GM21717 (cell line): ENCODE measurements around the gene GNPTAB.
A peak's percentile ranks its signal among the peaks of the same experiment; 100 is the strongest.
"Not testable (repeated sequence)": the region's sequence is repeated elsewhere in the genome, so short reads cannot be mapped to it uniquely, and the experiment has no call there.

Experiments
- ATAC-seq: cut with Tn5 transposase; IDR thresholded peaks from one replicate; pipeline ENCODE4 v1.9.1; 2021; ENCODE audit warnings: mild to moderate bottlenecking, moderate library complexity; ENCODE audit not compliant: unreplicated experiment

Gene GNPTAB

DNA sequence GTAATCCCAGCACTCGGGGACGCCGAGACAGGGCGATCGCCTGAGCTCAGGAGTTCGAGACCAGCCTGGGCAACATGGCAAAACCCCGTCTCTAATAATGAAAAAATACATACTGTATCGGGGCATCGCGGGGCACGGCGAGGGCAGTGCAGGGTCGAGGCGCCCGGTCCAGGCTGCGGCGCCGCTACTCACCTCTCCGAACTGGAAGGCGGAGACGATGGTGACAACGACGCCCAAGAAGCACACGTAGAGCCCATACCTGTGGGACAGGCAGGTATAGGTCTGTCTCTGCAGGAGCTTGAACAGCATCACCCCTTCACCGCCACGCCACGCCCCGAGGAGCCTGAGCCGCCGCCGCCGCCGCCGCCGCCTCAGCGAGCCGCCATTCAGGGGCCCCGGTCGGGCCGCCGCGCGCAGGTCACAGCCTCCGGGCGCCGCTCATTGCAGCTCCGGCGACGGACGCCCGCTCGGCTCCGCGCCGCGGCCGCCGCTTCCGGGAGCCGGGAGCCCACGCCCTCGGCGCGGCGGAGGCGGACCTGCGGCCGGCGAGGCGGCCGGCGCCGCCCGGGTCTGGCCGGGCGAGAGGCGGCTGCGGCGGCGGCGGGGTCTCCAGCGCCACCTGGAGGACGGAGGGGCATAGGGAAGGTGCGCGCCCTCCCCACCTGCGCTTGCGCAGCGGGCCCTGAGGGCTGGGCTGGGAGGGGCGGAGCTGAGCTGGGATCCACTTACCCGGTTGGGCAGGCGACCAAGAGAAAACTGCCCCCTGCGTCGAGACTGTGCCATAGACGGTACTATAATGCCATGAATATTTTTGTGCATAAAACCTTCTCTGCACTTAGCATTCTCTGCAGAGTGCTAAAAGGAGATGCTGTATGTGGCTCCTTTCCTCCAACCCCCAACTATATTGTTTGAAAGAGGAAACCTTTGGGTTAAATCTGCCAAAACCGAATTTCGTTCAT lies at the start of gene GNPTAB:
Gene GNPTAB (minus strand): TSS at position 593 of the 959 bp plus-strand sequence. CDS start 284 bp downstream, at position 309.
- ATAC-seq = peak; percentile 92

DNA sequence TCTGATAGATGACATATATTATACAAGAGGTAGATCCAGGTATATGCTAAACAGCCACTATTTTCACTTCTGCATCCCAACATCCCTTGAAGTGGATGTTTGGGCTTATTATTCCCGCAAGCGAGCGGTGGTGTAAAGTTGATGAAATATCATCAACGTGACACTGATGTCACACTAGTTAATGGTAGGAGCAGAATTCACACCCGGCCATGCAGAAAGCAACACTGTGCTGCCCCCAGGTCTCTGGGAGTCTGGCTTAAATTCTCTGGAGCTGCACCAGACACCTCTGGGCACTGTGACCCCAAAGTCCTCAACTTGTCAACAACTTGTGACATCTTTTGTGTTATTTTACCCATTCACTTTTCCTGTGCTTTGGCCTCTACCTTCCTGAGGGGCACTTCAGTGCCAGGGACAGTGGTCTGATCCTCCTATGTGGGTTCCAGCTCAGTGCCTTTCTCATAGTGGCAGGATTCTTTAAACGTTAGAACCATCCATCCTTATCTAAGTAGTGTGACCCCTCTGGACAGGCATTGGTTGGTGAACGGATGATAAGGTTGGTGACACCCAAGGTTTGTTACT lies 47.6 kb upstream of the GNPTAB start:
- no peak for ATAC-seq

DNA sequence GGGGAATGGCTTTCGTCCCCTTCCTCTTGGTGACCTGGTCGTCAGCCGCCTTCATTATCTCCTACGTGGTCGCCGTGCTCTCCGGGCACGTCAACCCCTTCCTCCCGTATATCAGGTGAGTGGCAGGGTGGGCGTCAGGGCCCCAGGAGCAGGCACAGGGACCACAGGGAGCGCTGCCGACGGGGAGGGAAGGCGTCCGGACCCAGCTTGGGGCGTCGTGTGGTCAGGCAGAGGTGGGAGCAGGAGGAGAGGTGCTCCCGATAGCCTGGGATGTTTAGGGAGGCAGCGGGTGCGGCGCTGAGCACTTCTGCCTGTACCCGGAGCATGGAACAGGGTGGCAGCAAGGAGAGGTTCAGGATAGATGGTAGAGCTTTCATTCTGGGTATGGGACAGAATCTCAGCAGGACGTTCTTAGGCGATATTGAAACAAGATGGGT lies 47.1 kb upstream of the GNPTAB start:
- ATAC-seq = no peak

DNA sequence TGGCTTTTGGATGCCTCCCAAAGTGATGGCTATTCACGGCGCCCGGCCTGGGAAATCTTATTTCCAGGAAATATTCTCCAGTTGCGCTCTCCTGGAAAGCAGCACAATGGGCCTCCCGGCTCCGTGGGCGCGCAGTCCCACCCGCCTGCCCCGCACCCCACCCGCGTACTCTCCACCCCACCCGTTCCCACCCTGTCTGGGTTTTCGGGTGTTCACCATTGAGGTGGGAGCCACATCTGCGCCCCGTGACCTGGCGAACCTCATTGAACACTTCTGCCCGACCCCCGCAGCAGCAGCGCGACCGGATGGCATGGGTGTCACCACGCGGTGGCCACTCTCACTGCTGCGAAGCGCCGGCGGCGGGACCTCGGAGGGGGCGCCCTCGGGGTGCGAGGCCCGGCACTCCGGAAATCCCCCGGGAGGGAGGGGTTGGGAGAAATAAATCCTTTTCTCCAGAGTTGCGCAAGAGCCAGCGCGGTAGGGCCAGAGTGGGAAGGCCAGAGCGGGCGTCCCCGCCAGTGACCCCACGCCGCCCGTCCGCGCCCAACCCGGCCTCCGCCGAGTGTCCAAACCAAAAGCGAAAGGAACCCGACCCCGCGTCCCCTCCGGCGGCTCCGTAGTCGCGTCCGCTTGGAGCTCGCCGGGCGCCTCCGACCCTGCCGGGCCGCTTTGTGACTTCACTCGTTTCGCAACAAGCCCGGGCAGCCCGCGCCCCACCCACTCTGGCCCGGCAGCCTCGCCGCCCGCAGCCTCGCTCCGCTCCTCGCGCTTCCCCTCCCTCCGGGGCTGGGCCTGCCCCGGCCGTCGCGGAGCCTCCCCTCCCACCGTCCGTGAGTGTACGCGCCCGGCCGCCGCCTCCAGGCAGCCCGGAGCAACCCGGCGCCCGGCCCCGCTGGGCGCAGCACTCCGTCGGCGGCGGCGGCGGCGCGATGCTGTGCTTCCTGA lies 46.4 kb upstream of the GNPTAB start, which contains the start of gene DRAM1:
Gene DRAM1 (plus strand): TSS at position 720 of the 945 bp plus-strand sequence. CDS start 210 bp downstream, at position 930.
- ATAC-seq = peak; percentile 88

DNA sequence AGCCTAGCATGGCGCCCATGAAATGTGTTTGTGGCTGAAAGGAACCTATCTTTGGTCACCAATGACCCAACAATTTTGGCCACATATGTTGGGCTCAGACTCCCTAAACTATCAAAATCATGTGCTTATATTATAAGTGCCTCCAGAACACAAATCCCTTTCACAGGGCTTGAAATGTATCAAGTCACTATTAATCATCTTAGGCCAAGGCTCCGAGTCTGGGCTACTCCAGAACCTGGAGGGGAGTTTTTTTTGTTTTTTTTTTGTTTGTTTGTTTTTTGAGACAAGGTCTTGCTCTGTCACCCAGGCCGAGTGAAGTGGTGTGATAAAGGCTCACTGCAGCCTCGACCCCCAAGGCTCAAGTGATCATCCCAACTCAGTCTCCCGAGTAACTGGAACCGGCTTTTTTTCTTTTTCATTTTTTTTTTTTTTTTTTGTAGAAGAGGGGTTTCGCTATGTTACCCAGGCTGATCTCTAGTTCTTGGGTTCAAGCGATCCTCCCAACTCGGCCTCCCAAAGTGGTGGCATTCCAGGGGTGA lies 45.6 kb upstream of the GNPTAB start:
- no peak for ATAC-seq

DNA sequence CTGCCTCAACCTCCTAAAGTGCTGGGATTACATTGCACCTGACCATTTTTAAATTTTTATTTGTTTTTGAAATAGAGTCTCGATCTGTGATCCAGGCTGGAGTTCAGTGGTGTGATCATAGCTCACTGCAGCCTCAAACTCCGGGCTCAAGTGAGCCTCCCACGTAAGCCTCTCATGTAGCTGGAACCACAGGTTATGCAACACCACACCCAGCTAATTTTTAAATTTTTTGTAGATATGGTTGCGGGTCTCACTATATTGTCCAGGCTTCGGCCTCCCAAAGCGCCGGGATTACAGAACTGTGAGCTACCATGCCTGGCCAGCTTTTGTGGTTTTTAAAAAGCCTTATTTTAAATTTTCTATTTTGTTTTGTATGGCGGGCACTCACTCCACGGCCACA lies 44.4 kb upstream of the GNPTAB start:
- ATAC-seq = no peak

DNA sequence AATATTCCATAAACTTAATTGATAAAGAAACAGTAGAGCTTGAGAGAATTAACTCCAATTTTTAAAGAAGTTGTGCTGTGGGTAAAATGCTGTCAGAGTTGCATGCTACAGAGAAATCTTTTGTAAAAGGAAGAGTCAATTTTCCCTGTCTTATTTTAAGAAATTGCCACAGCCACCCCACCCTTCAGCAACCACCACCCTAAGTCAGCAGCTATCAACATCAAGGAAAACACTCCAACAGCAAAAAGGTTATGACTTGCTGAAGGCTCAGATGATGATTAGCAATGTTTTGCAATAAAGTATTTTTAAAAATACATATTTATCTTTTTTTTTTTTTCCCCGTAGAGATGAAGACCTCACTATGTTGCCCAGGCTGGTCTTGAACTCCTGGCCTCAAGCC lies 40.2 kb upstream of the GNPTAB start:
- no peak for ATAC-seq

DNA sequence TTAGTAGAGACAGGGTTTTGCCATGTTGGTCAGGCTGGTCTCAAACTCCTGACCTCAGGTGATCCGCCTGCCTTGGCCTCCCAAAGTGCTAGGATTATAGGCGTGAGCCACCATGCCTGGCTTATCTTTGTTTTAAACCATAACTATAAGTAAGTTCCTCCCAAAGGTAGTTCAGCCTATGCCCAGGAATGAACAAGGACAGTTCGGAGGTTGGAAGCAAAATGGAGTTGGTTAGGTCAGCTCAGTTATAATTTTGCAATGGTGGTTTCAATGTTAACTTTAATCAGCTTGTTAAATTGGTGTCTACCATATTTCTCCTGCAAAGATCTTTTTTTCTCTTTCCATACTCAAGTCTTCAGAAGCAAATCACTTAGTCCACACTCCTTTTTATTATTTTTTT lies 36.9 kb upstream of the GNPTAB start:
- ATAC-seq = not testable (repeated sequence)

DNA sequence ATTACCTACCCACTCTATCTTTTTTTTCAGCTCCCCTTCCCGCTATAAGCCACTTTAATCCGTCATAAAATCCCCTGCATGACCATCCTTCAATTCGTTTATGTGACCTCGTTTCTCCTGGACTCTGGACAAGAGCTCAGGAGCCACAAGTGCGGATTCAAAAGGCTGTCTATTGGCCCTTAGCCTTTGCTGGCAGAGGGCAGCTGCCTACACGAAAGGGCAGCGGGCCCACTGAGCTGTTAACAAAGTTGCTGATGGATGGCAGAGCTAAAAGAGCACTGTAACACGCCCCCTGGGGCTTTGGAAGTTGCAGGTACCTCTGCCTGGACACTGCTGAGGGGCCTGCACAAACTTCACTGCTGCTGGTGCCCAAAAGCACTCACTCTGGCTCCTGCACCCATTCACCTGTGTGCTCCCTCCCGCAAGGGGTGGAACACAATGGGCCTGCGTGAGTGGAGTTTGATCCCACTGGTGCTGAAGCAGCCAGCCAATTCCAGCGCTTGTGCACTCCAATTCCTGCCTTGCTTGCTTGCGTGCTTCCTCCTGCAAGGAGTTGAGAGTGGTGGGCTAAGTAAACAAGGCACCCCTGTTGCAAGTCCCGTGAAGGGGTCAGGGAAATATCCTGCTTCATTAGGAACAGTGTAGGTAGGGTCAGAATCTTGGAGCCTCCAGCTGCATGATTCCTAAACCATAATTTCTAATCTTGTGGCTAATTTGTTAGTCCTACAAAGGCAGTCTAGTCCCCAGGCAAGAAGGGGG lies 36.0 kb upstream of the GNPTAB start:
- no peak for ATAC-seq

DNA sequence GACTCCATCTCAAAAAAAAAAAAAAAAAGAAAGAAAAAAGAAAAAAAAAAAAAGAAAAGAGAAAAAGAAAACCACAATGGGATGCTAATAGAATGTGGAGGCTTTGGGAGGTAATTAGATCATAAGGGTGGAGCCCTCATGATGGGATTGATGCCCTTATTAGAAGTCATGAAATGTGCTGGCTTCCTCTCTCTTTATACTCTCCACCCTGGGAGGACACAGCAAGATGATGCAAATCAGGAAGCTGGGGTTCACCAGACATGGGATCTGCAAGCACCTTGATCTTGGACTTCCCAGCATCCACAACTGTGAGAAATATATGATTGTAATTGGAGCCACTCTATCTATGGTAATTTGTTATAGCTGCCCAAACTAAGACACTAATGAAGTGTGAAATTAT lies 33.2 kb upstream of the GNPTAB start:
- ATAC-seq = no peak

DNA sequence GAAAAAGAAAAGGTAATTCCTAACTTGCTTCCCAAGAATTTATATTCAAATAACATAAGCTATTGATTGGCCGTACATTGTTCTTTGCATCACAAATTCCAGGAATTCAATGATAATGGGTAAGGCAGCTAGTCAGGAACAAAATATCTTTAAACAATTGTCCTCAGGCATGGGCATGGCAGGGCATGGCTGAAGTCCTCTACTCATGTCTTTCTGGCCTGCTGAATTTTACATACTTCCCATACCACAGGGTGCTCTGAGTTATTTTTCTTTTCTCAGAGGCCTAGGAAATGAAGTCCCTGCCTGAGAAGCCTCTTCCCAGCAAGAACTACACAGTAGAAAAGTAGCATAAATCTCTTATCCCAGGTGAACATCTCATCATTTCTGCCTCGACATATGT lies 31.5 kb upstream of the GNPTAB start:
- ATAC-seq = no peak

DNA sequence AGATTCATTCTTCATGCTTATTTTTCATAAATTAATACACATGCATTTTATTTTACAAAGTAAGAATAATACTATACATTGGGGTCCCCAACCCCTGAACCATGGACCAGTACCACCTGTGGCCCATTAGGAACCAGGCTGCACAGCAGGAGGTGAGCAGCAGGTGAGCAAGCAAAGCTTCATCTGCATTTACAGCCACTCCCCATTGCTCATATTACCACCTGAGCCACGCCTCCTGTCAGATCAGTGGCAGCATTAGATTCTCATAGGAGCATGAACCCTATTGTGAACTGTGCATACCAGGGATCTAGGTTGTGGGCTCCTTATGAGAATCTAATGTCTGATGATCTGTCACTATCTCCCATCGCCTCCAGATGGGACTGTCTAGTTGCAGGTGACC lies 30.9 kb upstream of the GNPTAB start:
- ATAC-seq = not testable (repeated sequence)

DNA sequence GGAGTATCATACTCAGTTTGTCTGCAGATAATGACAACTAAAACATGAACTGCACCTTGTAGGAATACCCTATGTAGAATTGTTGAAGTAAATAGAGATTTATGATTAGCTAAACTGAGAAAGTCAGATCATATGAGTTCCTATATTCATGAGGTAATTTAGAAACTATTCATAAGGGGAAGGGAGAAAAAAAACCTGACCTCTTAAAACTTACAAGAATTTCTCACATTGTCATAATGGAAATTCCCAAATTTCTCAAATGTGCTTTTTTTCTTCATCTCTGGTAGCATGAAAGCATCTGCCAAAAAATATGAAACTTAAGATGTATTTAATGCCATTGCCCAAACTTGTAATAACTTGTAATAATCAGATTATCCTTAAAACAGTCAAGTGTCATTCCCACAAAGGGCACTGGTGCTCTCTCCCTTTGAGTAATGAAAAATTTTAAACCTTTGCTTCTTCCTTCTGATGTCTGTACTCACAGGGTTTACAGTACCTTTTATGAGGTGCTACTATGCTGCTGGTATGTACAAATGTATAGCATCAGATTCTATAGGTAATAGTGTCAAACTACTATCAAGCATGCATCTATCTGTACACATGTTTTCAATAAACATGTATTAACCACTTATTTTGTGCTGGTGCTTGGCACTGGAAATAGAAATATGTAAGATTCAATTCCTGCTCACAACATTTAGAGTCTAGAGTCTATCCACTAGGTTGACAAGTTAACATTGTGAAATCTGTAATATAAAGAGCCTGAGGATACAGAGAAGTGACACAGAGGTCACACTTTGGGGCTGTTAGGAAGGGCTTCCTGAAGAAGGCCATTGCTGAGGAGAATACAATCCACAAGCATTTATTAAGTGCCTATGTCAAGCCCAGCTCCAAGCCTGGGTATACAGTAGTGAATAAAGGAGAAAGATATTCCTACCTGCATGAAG lies 29.2 kb upstream of the GNPTAB start:
- ATAC-seq = peak; percentile 47

DNA sequence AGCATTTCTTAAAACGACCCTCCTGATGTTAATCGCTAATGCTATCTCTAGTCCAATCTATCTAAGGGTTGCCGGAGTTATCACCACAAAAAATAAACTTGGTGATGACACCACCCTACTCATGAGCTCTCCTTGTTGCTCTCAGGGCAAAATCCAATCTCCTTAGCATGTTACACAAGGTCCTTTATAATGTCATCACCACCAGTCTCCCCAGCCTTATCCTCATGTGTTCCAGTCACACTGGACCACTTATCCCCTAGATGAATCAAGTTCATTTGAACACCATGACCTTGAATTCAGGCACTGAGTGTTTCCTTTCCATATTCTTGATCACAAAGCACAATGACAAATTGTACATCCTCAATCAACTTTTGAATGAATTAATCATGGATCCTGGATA lies 27.6 kb upstream of the GNPTAB start:
- ATAC-seq = no peak

DNA sequence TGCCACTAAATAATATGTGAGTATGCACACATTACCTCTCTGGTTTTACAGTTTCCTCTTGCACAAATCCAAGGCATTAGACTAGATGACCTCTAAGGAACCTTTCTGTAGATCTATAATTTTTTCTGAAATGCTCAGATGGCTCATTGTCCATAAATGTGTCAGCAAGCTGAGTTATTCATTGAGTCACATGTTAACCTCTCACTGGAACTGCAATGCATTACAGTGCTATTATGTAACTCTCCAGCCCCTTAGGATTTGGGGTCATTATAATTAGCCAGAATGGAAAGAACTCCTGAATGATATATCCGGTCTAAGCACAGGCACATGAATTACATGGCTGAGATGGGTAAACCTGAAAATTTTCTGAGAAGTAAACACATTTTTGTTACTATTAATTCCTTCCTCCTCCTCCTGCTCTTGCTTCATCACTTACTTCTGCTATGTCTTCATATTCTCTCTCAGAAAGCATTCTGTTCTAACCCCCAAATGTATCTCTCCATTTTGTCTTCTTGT lies 26.3 kb upstream of the GNPTAB start:
- ATAC-seq = peak; percentile 43

DNA sequence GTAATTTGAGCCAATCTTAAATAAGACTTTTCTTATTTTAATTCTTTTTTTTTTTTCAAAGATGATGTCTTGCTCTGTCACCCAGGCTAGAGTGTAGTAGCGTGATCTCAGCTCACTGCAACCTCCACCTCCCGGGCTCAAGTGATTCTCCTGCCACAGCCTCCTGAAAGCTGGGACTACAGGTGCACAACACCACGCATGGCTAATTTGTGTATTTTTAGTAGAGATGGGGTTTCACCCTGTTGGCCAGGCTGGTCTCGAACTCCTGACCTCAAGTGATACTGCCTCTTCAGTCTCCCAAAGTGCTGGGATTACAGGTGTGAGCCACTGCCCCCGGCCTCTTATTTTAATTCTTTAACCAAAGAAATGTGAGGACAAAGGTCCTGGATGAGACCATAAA lies 25.9 kb upstream of the GNPTAB start:
- peak; percentile 19 for ATAC-seq

DNA sequence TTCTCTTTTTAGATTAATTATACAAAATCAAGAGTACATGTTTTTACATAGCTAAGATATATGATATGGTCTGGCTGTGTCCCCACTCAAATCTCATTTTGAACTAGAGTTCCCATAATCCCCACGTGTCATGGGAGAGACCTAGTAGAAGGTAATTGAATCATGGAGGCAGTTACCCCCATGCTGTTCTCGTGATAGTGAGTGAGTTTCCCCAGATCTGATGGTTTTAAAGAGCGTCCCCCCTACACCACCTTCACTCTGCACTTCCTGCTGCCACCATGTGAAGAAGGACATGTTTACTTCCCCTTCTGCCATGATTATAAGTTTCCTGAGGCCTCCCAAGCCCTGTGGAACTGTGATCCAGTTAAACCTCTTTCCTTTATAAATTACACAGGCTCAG lies 25.2 kb upstream of the GNPTAB start:
- no peak for ATAC-seq

DNA sequence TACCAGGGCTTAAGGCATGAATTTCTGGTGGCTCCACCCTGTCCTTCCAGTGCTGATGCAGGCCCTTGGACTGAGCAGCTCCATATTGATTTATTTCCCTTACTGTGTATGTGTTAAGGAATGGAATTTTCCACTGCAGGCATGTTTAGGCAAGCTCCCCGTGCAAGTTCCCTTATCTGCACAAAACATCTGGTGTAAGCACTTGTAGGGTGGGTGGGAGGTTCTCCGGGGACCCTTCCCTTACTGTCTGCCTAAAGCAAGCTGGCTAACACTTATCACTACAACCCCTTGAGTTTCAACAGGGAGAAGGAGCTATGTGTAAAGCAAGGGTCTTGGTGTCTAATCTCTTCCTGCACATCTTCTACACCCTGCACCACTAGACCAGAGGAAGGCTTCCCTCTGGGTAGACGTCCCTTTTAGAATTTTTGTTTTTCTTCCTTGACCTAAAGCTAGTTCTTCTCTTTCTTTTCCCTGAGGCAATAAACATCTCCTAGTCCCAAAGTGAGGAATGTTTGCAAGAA lies 24.7 kb upstream of the GNPTAB start:
- ATAC-seq = no peak
